Epithelial cell of esophagus (primary cell): ENCODE measurements around the gene SCNM1.

ENCODE experiments used
- DNase-seq: peaks from one replicate; pipeline ENCODE4 v3.0.0; 2010; ENCODE audit warnings: low read depth
- H3K4me3 ChIP-seq: 2 replicates; pipeline ENCODE4 v1.5.1; 2011; ENCODE audit warnings: mild to moderate bottlenecking, low read length, control low read depth
- CTCF ChIP-seq: IDR thresholded peaks from 2 replicates; pipeline ENCODE4 v1.5.1; 2011; ENCODE audit warnings: low read depth, mild to moderate bottlenecking, low read length, control low read depth, inconsistent platforms; ENCODE audit not compliant: insufficient read depth; ENCODE audit errors: missing control alignments

SCNM1 gene

DNA sequence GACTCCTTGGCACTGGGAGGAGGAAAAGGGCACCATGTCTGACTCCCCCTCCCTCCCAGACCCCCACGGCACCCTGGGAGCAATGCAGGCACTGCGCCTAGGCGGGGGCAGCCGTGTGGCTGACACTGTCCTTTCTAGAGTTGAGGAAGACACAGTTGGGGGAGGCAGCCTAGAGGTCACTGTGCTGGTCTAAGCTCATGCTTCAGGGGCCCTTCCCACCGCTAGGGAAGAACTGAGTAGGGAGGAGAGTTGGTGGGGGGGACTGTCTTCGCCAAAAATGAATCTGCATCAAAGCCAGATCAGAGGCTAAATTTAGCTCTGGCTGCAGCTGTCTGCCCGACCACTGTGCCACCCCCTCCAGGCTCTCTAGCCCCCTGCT lies 22.9 kb upstream of the SCNM1 start:
- TF ChIP-seq CTCF: no peak
- no peak for DNase-seq
- H3K4me3 ChIP-seq: no peak overlapping the region

- no peak overlapping the region for H3K4me3 ChIP-seq
- no peak for TF ChIP-seq CTCF
- no peak for DNase-seq
These were observed 22.0 kb upstream of the SCNM1 start for GRCh38 chr1:151143986-151144385.

- H3K4me3 ChIP-seq: no peak overlapping the region
- DNase-seq: no peak
- TF ChIP-seq CTCF: no peak
These were observed 21.3 kb upstream of the SCNM1 start for GRCh38 chr1:151144474-151145303.

DNA sequence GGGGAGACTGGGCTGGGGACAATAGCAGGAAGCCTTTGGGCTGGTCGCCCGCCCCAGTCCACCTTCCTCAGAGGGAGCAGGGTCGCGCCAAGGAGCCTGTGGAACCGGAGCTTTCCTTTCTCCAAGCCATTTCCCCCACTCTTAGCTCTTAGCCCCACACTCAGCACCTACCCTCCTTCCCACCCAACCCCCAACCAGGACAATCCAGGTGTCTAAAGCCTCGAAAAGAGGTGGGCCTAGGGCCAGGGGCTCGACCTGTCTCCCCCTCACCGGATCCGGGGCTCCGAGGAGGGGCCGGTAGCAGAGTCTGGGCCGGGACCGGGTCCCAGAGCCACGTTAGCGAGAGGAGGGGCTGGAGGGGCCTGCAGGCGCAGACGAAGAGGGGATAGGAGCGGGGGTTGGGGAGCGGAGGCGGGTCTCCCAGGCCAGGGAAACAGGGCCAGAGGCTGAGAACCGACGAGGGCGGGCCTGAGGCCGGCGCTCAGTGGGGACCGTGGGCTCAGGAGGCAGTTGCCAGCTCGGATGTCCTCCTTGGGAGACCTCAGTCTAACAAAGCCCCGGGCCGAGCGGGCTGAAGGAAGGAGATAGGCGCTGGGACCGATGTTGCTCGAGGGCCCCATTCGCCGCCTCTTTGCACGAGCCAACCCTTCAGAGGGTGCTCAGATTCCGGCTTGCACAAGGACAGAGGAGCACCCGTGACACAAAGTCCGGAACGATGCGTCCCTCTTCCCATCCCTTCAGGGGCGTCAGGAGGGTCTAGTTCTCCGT lies 20.5 kb upstream of the SCNM1 start:
- no peak for TF ChIP-seq CTCF
- H3K4me3 ChIP-seq: peak overlapping the region; percentile 63
- peak; percentile 22 for DNase-seq

GRCh38 chr1:151146072-151146411 lies 19.9 kb upstream of the SCNM1 start:
- no peak for TF ChIP-seq CTCF

GRCh38 chr1:151146412-151147131 lies 19.4 kb upstream of the SCNM1 start, which contains the start of gene SEMA6C:
SEMA6C (minus strand) TSS chr1:151146631; CDS start chr1:151142621, 4,010 bp downstream.
- TF ChIP-seq CTCF: no peak
- peak; percentile 92 for DNase-seq
- peak within 1 kb of the TSS; percentile 63 for H3K4me3 ChIP-seq

More at GRCh38 chr1:151146072-151146411, 19.9 kb upstream of the SCNM1 start:
- peak overlapping the region; percentile 63 for H3K4me3 ChIP-seq
- no peak for DNase-seq
